Measurements from ENCODE around the gene OR5M10.
"Not testable (repeated sequence)": the region's sequence is repeated elsewhere in the genome, so short reads cannot be mapped to it uniquely, and the experiment has no call there.

OR5M10 gene

GRCh38 chr11:56577621-56578020 lies at the start of gene OR5M10:
TSS of gene OR5M10 (minus strand) at chr11:56577721. CDS start at chr11:56577721, 0 bp downstream.
- DNase-seq (ENCODE audit: low spot score), result no peak

GRCh38 chr11:56625946-56626345 lies 48.4 kb upstream of the OR5M10 start:
- no peak for DNase-seq (ENCODE audit: low spot score)

- DNase-seq (ENCODE audit: low spot score), result peak; percentile 71
Measured at GRCh38 chr11:56624661-56625110, 47.2 kb upstream of the OR5M10 start.

- DNase-seq (ENCODE audit: low spot score), result no peak
Measured at GRCh38 chr11:56611174-56611573, 33.7 kb upstream of the OR5M10 start.

- not testable (repeated sequence) for DNase-seq (ENCODE audit: low spot score)
Measured at GRCh38 chr11:56592088-56592717, 14.7 kb upstream of the OR5M10 start.

- no peak for DNase-seq (ENCODE audit: low spot score)
Measured at GRCh38 chr11:56558574-56558973, 18.9 kb downstream of the OR5M10 start.

- not testable (repeated sequence) for DNase-seq (ENCODE audit: low spot score)
Measured at GRCh38 chr11:56554691-56555090, 22.8 kb downstream of the OR5M10 start.

GRCh38 chr11:56545531-56545930 lies 32.0 kb downstream of the OR5M10 start:
- no peak for DNase-seq (ENCODE audit: low spot score)

GRCh38 chr11:56543739-56544138 lies 33.8 kb downstream of the OR5M10 start:
- DNase-seq (ENCODE audit: low spot score), result no peak

- DNase-seq (ENCODE audit: low spot score), result no peak
Measured at GRCh38 chr11:56543157-56543556, 34.4 kb downstream of the OR5M10 start, which contains the start of gene OR5M11. TSS of gene OR5M11 (minus strand) at chr11:56543257. CDS start at chr11:56543257, 0 bp downstream.

GRCh38 chr11:56533054-56533740 lies 44.3 kb downstream of the OR5M10 start:
- no peak for DNase-seq (ENCODE audit: low spot score)

GRCh38 chr11:56531856-56532255 lies 45.7 kb downstream of the OR5M10 start:
- DNase-seq (ENCODE audit: low spot score), result no peak

Measured in putamen (tissue), 1 donor.